HG03060 (cell line): ENCODE measurements around the gene ZEB2.
A peak's percentile ranks its signal among the peaks of the same experiment; 100 is the strongest.

Experiments used
- ATAC-seq: cut with Tn5 transposase; IDR thresholded peaks from one replicate; pipeline ENCODE4 v1.9.1; 2021; ENCODE audit warnings: low read depth, moderate number of reproducible peaks; ENCODE audit not compliant: unreplicated experiment

ZEB2 gene

GRCh38 chr2:144431998-144432397 lies 87.9 kb downstream of the ZEB2 start:
- no peak for ATAC-seq

GRCh38 chr2:144431392-144431783 lies 88.5 kb downstream of the ZEB2 start:
- ATAC-seq, result no peak

GRCh38 chr2:144430722-144431391 lies 89.1 kb downstream of the ZEB2 start:
- peak; percentile 92 for ATAC-seq

- no peak for ATAC-seq
These were observed 90.4 kb downstream of the ZEB2 start for GRCh38 chr2:144429396-144430112.

- no peak for ATAC-seq
These were observed 92.9 kb downstream of the ZEB2 start for GRCh38 chr2:144426981-144427479.

- no peak for ATAC-seq
These were observed 93.6 kb downstream of the ZEB2 start for GRCh38 chr2:144426355-144426754.

GRCh38 chr2:144424559-144425240 lies 95.2 kb downstream of the ZEB2 start:
- ATAC-seq, result no peak

GRCh38 chr2:144421606-144422510 lies 98.1 kb downstream of the ZEB2 start:
- ATAC-seq, result no peak

- ATAC-seq, result no peak
These were observed 100.7 kb downstream of the ZEB2 start for GRCh38 chr2:144419218-144419617.

GRCh38 chr2:144415386-144415785 lies 104.5 kb downstream of the ZEB2 start:
- ATAC-seq, result no peak

GRCh38 chr2:144414324-144414845 lies 105.5 kb downstream of the ZEB2 start:
- ATAC-seq, result no peak

GRCh38 chr2:144412709-144413108 lies 107.2 kb downstream of the ZEB2 start:
- ATAC-seq, result no peak

- no peak for ATAC-seq
These were observed 108.4 kb downstream of the ZEB2 start for GRCh38 chr2:144411473-144411872.

- no peak for ATAC-seq
These were observed 110.7 kb downstream of the ZEB2 start for GRCh38 chr2:144409241-144409640.

- ATAC-seq, result no peak
These were observed 112.7 kb downstream of the ZEB2 start for GRCh38 chr2:144407262-144407661.

GRCh38 chr2:144405982-144406788 lies 113.7 kb downstream of the ZEB2 start:
- no peak for ATAC-seq

GRCh38 chr2:144405321-144405720 lies 114.6 kb downstream of the ZEB2 start:
- no peak for ATAC-seq

GRCh38 chr2:144404586-144405314 lies 115.2 kb downstream of the ZEB2 start:
- ATAC-seq, result no peak

- ATAC-seq, result no peak
These were observed 116.0 kb downstream of the ZEB2 start for GRCh38 chr2:144403933-144404332.
